ENCODE results near the gene DDR2. TPM values are rescaled to one million over a fixed set of nuclear protein-coding genes. Genes with fewer than 3 reads are reported as not detected.
A peak's percentile ranks its signal among the peaks of the same experiment; 100 is the strongest.

The DDR2 gene
- polyA plus RNA-seq, 2 donors: 2.8 to 4.0 TPM

GRCh38 chr1:162627662-162628296, 4.5 kb upstream of the DDR2 start:
- H3K27me3 ChIP-seq (ENCODE audit: control insufficient read depth in 1 of 2, insufficient read depth in 2 of 2, low read length in 2 of 2): no peaks in the 10 kb centered on the region
- H3K27ac ChIP-seq (ENCODE audit: low read depth in 2 of 2, low read length in 1 of 2): no peak overlapping the region
- H3K4me3 ChIP-seq (ENCODE audit: low read depth in 1 of 2, low read length in 2 of 2): no peak overlapping the region
- no peaks in the 10 kb centered on the region for H3K36me3 ChIP-seq (ENCODE audit: control insufficient read depth in 2 of 2, insufficient read depth in 2 of 2, low read length in 1 of 2)
- H3K9me3 ChIP-seq (ENCODE audit: control insufficient read depth in 2 of 2, insufficient read depth in 1 of 2, low read depth in 1 of 2, low read length in 1 of 2): no peaks in the 10 kb centered on the region
- H3K4me1 ChIP-seq (ENCODE audit: control insufficient read depth in 2 of 2, insufficient read depth in 2 of 2, low read length in 1 of 2): no peaks in the 10 kb centered on the region
- WGBS, 2 donors: 63 to 64% methylated on average over 3 of the region's 3 CpGs

- Histone ChIP-seq H3K27me3 (ENCODE audit: control insufficient read depth in 1 of 2, insufficient read depth in 2 of 2, low read length in 2 of 2) (no peaks in the 10 kb centered on the region), H3K9me3 (ENCODE audit: control insufficient read depth in 2 of 2, insufficient read depth in 1 of 2, low read depth in 1 of 2, low read length in 1 of 2) (no peaks in the 10 kb centered on the region), H3K4me3 (ENCODE audit: low read depth in 1 of 2, low read length in 2 of 2) (no peak overlapping the region), H3K4me1 (ENCODE audit: control insufficient read depth in 2 of 2, insufficient read depth in 2 of 2, low read length in 1 of 2) (no peaks in the 10 kb centered on the region), H3K27ac (ENCODE audit: low read depth in 2 of 2, low read length in 1 of 2) (no peak overlapping the region), H3K36me3 (ENCODE audit: control insufficient read depth in 2 of 2, insufficient read depth in 2 of 2, low read length in 1 of 2) (no peaks in the 10 kb centered on the region)
- WGBS, 2 donors: 94 to 95% methylated on average over 3 of the region's 3 CpGs
Measured at GRCh38 chr1:162629077-162629627, 3.1 kb upstream of the DDR2 start.

GRCh38 chr1:162629651-162630050, 2.6 kb upstream of the DDR2 start:
- 65 to 77% methylated on average over 2 of the region's 2 CpGs for WGBS, 2 donors
- no peaks in the 10 kb centered on the region for H3K9me3 ChIP-seq (ENCODE audit: control insufficient read depth in 2 of 2, insufficient read depth in 1 of 2, low read depth in 1 of 2, low read length in 1 of 2)
- no peak overlapping the region for H3K27ac ChIP-seq (ENCODE audit: low read depth in 2 of 2, low read length in 1 of 2)
- H3K36me3 ChIP-seq (ENCODE audit: control insufficient read depth in 2 of 2, insufficient read depth in 2 of 2, low read length in 1 of 2): no peaks in the 10 kb centered on the region
- H3K4me3 ChIP-seq (ENCODE audit: low read depth in 1 of 2, low read length in 2 of 2): no peak overlapping the region
- H3K27me3 ChIP-seq (ENCODE audit: control insufficient read depth in 1 of 2, insufficient read depth in 2 of 2, low read length in 2 of 2): no peaks in the 10 kb centered on the region
- H3K4me1 ChIP-seq (ENCODE audit: control insufficient read depth in 2 of 2, insufficient read depth in 2 of 2, low read length in 1 of 2): no peaks in the 10 kb centered on the region

GRCh38 chr1:162631546-162632191, 595 bp upstream of the DDR2 start:
- H3K27me3 ChIP-seq (ENCODE audit: control insufficient read depth in 1 of 2, insufficient read depth in 2 of 2, low read length in 2 of 2): no peaks in the 10 kb centered on the region
- H3K4me3 ChIP-seq (ENCODE audit: low read depth in 1 of 2, low read length in 2 of 2): peak overlapping the region in 1 of 2 donors; percentile 47
- WGBS, 2 donors: 50 to 57% methylated on average over 10 of the region's 10 CpGs
- peak overlapping the region; percentile 78 to 79 for H3K27ac ChIP-seq (ENCODE audit: low read depth in 2 of 2, low read length in 1 of 2)
- H3K36me3 ChIP-seq (ENCODE audit: control insufficient read depth in 2 of 2, insufficient read depth in 2 of 2, low read length in 1 of 2): no peaks in the 10 kb centered on the region
- no peaks in the 10 kb centered on the region for H3K4me1 ChIP-seq (ENCODE audit: control insufficient read depth in 2 of 2, insufficient read depth in 2 of 2, low read length in 1 of 2)
- no peaks in the 10 kb centered on the region for H3K9me3 ChIP-seq (ENCODE audit: control insufficient read depth in 2 of 2, insufficient read depth in 1 of 2, low read depth in 1 of 2, low read length in 1 of 2)

- peak overlapping the region; percentile 30 to 47 for H3K4me3 ChIP-seq (ENCODE audit: low read depth in 1 of 2, low read length in 2 of 2)
- H3K4me1 ChIP-seq (ENCODE audit: control insufficient read depth in 2 of 2, insufficient read depth in 2 of 2, low read length in 1 of 2): no peaks in the 10 kb centered on the region
- no peaks in the 10 kb centered on the region for H3K9me3 ChIP-seq (ENCODE audit: control insufficient read depth in 2 of 2, insufficient read depth in 1 of 2, low read depth in 1 of 2, low read length in 1 of 2)
- H3K36me3 ChIP-seq (ENCODE audit: control insufficient read depth in 2 of 2, insufficient read depth in 2 of 2, low read length in 1 of 2): no peaks in the 10 kb centered on the region
- peak overlapping the region; percentile 70 to 71 for H3K27ac ChIP-seq (ENCODE audit: low read depth in 2 of 2, low read length in 1 of 2)
- no peaks in the 10 kb centered on the region for H3K27me3 ChIP-seq (ENCODE audit: control insufficient read depth in 1 of 2, insufficient read depth in 2 of 2, low read length in 2 of 2)
- WGBS, 2 donors: 43 to 61% methylated on average over 4 of the region's 4 CpGs
Measured at GRCh38 chr1:162632698-162633080, 425 bp downstream of the DDR2 start.

GRCh38 chr1:162633081-162633762, 958 bp downstream of the DDR2 start:
- peak overlapping the region; percentile 70 to 71 for H3K27ac ChIP-seq (ENCODE audit: low read depth in 2 of 2, low read length in 1 of 2)

GRCh38 chr1:162635418-162635817, 3.2 kb downstream of the DDR2 start:
- Histone ChIP-seq H3K27ac (ENCODE audit: low read depth in 2 of 2, low read length in 1 of 2) (no peak overlapping the region), H3K36me3 (ENCODE audit: control insufficient read depth in 2 of 2, insufficient read depth in 2 of 2, low read length in 1 of 2) (no peaks in the 10 kb centered on the region), H3K9me3 (ENCODE audit: control insufficient read depth in 2 of 2, insufficient read depth in 1 of 2, low read depth in 1 of 2, low read length in 1 of 2) (no peaks in the 10 kb centered on the region), H3K4me1 (ENCODE audit: control insufficient read depth in 2 of 2, insufficient read depth in 2 of 2, low read length in 1 of 2) (no peaks in the 10 kb centered on the region), H3K27me3 (ENCODE audit: control insufficient read depth in 1 of 2, insufficient read depth in 2 of 2, low read length in 2 of 2) (no peaks in the 10 kb centered on the region), H3K4me3 (ENCODE audit: low read depth in 1 of 2, low read length in 2 of 2) (no peak overlapping the region)
- 71 to 74% methylated on average over 4 of the region's 4 CpGs for WGBS, 2 donors

More at GRCh38 chr1:162633081-162633762, 958 bp downstream of the DDR2 start:
- Histone ChIP-seq H3K9me3 (ENCODE audit: control insufficient read depth in 2 of 2, insufficient read depth in 1 of 2, low read depth in 1 of 2, low read length in 1 of 2) (no peaks in the 10 kb centered on the region), H3K4me1 (ENCODE audit: control insufficient read depth in 2 of 2, insufficient read depth in 2 of 2, low read length in 1 of 2) (no peaks in the 10 kb centered on the region), H3K4me3 (ENCODE audit: low read depth in 1 of 2, low read length in 2 of 2) (peak overlapping the region; percentile 30 to 47), H3K27me3 (ENCODE audit: control insufficient read depth in 1 of 2, insufficient read depth in 2 of 2, low read length in 2 of 2) (no peaks in the 10 kb centered on the region), H3K36me3 (ENCODE audit: control insufficient read depth in 2 of 2, insufficient read depth in 2 of 2, low read length in 1 of 2) (no peaks in the 10 kb centered on the region)
- WGBS, 2 donors: 55 to 62% methylated on average over 8 of the region's 8 CpGs

GRCh38 chr1:162639718-162640117, 7.5 kb downstream of the DDR2 start:
- no peaks in the 10 kb centered on the region for H3K36me3 ChIP-seq (ENCODE audit: control insufficient read depth in 2 of 2, insufficient read depth in 2 of 2, low read length in 1 of 2)

GRCh38 chr1:162641114-162641513, 8.8 kb downstream of the DDR2 start:
- H3K27me3 ChIP-seq (ENCODE audit: control insufficient read depth in 1 of 2, insufficient read depth in 2 of 2, low read length in 2 of 2): no peaks in the 10 kb centered on the region
- H3K9me3 ChIP-seq (ENCODE audit: control insufficient read depth in 2 of 2, insufficient read depth in 1 of 2, low read depth in 1 of 2, low read length in 1 of 2): no peaks in the 10 kb centered on the region
- no peak overlapping the region for H3K27ac ChIP-seq (ENCODE audit: low read depth in 2 of 2, low read length in 1 of 2)
- no peaks in the 10 kb centered on the region for H3K4me1 ChIP-seq (ENCODE audit: control insufficient read depth in 2 of 2, insufficient read depth in 2 of 2, low read length in 1 of 2)
- no peak overlapping the region for H3K4me3 ChIP-seq (ENCODE audit: low read depth in 1 of 2, low read length in 2 of 2)
- WGBS, 2 donors: 94 to 96% methylated on average over 2 of the region's 2 CpGs
- H3K36me3 ChIP-seq (ENCODE audit: control insufficient read depth in 2 of 2, insufficient read depth in 2 of 2, low read length in 1 of 2): no peaks in the 10 kb centered on the region

More at GRCh38 chr1:162639718-162640117, 7.5 kb downstream of the DDR2 start:
- WGBS, 2 donors: 93% methylated on average over 7 of the region's 7 CpGs
- Histone ChIP-seq H3K27ac (ENCODE audit: low read depth in 2 of 2, low read length in 1 of 2) (no peak overlapping the region), H3K4me1 (ENCODE audit: control insufficient read depth in 2 of 2, insufficient read depth in 2 of 2, low read length in 1 of 2) (no peaks in the 10 kb centered on the region), H3K4me3 (ENCODE audit: low read depth in 1 of 2, low read length in 2 of 2) (no peak overlapping the region), H3K27me3 (ENCODE audit: control insufficient read depth in 1 of 2, insufficient read depth in 2 of 2, low read length in 2 of 2) (no peaks in the 10 kb centered on the region), H3K9me3 (ENCODE audit: control insufficient read depth in 2 of 2, insufficient read depth in 1 of 2, low read depth in 1 of 2, low read length in 1 of 2) (no peaks in the 10 kb centered on the region)
